Common myeloid progenitor, CD34-positive (primary cell): ENCODE measurements around the gene SERPINB12.

Experiments
- CTCF ChIA-PET: fragments of 350-600 bp; sonication (Branson Sonifier 250); formaldehyde crosslinking; loops from one replicate; lab custom pipeline; 2021; ENCODE audit warnings: antibody characterized with exemption; lab: Charles Lee
- POLR2A ChIA-PET: fragments of 350-600 bp; sonication (Branson Sonifier 250); formaldehyde crosslinking; loops from one replicate; lab custom pipeline; 2021; ENCODE audit warnings: antibody characterized with exemption; lab: Charles Lee
- DNase-seq, 3 donors: peaks; one replicate each; pipeline versions ENCODE4 v3.0.0 to v3.0.0-alpha.2; 2013
- H3K27ac ChIP-seq, 2 experiments: 1 replicate in 1 of 2; 2 replicates in 1 of 2; pipeline ENCODE4 v1.7.0; 2013; ENCODE audit warnings: inconsistent platforms in 2 of 2, low read length in 2 of 2, mild to moderate bottlenecking in 2 of 2, low read depth in 1 of 2, moderate library complexity in 1 of 2; ENCODE audit not compliant: severe bottlenecking in 2 of 2, insufficient read depth in 1 of 2, poor library complexity in 1 of 2
- H3K27me3 ChIP-seq, 5 experiments: replicated peaks in 2 of 5; 1 replicate in 3 of 5; 2 replicates in 2 of 5; pipeline versions ENCODE4 v1.6.1 to v1.7.0; 2013; ENCODE audit warnings: low read length in 4 of 5, mild to moderate bottlenecking in 2 of 5, moderate library complexity in 2 of 5, inconsistent platforms in 1 of 5; ENCODE audit not compliant: insufficient read depth in 5 of 5, control insufficient read depth in 4 of 5
- H3K36me3 ChIP-seq, 4 experiments: 1 replicate in 2 of 4; 2 replicates in 2 of 4; pipeline versions ENCODE4 v1.6.1 to v1.7.0; 2013; ENCODE audit warnings: low read length in 3 of 4, control low read depth in 1 of 4, mild to moderate bottlenecking in 1 of 4; ENCODE audit not compliant: control insufficient read depth in 4 of 4, insufficient read depth in 4 of 4
- H3K4me1 ChIP-seq, 4 experiments: 1 replicate in 3 of 4; 2 replicates in 1 of 4; pipeline versions ENCODE4 v1.6.1 to v1.7.1; 2013; ENCODE audit warnings: low read length in 3 of 4, mild to moderate bottlenecking in 3 of 4, control low read depth in 1 of 4, inconsistent platforms in 1 of 4, moderate library complexity in 1 of 4; ENCODE audit not compliant: control insufficient read depth in 4 of 4, insufficient read depth in 4 of 4; ENCODE audit errors: control extremely low read depth in 1 of 4
- H3K4me3 ChIP-seq, 7 experiments: 1 replicate in 4 of 7; 2 replicates in 3 of 7; pipeline versions ENCODE4 v1.5.1 to v1.7.0; 2013; ENCODE audit warnings: mild to moderate bottlenecking in 7 of 7, low read length in 6 of 7, moderate library complexity in 6 of 7, inconsistent platforms in 2 of 7, low read depth in 2 of 7, control low read depth in 1 of 7; ENCODE audit not compliant: insufficient read depth in 4 of 7, control insufficient read depth in 1 of 7; ENCODE audit errors: extremely low read depth in 1 of 7
- H3K9me3 ChIP-seq, 5 experiments: 1 replicate in 4 of 5; 2 replicates in 1 of 5; pipeline versions ENCODE4 v1.6.1 to v1.7.1; 2013; ENCODE audit warnings: low read length in 4 of 5, mild to moderate bottlenecking in 2 of 5, inconsistent platforms in 1 of 5, low read depth in 1 of 5, moderate library complexity in 1 of 5; ENCODE audit not compliant: control insufficient read depth in 4 of 5, insufficient read depth in 2 of 5; ENCODE audit errors: control extremely low read depth in 1 of 5
- WGBS: methylation state at CpG from one replicate; pipeline ENCODE4 v1.1.5; 2013; ENCODE audit not compliant: insufficient coverage; 5-methylcytosine and 5-hydroxymethylcytosine counted together

Gene SERPINB12

DNA sequence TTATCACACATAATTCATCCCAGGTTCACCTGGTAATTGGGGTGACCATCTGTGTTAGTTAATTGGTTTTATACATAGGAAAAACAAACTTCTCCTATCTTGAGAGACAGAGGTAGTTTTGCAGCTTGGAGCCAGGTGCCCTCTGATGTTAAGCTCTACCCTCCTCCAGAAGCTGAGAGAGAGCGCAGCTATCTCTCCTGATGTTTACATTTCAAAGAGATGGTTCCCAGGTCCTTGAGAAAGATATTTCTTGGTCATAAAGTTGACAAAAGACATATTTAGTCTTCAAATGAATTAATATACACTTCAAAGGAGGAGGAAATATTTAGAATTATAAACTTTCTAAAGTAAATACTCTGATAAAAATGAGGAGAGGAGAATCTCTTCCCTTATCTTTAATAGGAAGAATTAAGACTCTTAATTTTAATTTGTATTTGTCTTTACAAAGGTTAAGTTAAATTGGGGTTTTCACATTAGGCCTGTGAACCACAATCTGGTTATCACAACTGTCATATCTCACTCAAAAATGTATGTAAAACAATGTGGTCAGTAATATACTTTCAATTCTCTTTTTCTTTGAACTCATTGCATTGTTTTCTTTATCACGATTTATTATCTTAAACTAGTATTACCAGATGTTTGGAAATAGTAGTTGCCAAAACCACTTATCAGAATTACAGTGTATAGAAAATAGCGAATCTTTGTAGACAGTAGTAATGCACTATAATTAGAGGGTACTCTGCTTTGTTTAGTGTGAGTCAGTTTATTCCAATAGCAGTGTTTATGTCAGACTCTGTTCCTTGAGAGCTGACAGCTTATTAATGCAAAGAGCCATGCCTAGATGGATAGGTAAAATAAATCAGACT, 75.1 kb downstream of the SERPINB12 start:
- WGBS, result no CpG with 5 or more reads among the region's 3 CpGs
- H3K9me3 ChIP-seq, result peaks cover 0 to 8% (median 0%) of the 10 kb centered on the region in 5 experiments
- ChIA-PET CTCF (no interaction called here), POLR2A (no interaction called here)
- no peaks in the 10 kb centered on the region for H3K4me1 ChIP-seq
- H3K4me3 ChIP-seq, result no peak overlapping the region
- DNase-seq, result peak in 1 of 3 donors; percentile 3
- no peaks in the 10 kb centered on the region for H3K27me3 ChIP-seq
- H3K36me3 ChIP-seq, result no peaks in the 10 kb centered on the region
- H3K27ac ChIP-seq, result no peak overlapping the region

GRCh38 chr18:63617915-63618234, 75.7 kb downstream of the SERPINB12 start:
- WGBS, result no CpG with 5 or more reads among the region's 2 CpGs
- CTCF ChIA-PET, result no interaction called here
- no peaks in the 10 kb centered on the region for H3K36me3 ChIP-seq
- POLR2A ChIA-PET, result no interaction called here
- no peaks in the 10 kb centered on the region for H3K4me1 ChIP-seq
- no peak for DNase-seq
- no peaks in the 10 kb centered on the region for H3K27me3 ChIP-seq
- no peak overlapping the region for H3K4me3 ChIP-seq
- no peak overlapping the region for H3K27ac ChIP-seq
- H3K9me3 ChIP-seq, result peaks cover 0 to 8% (median 0%) of the 10 kb centered on the region in 5 experiments
